Activated CD4-positive, CD25-positive, alpha-beta regulatory T cell treated with anti-CD3 and anti-CD28 coated beads, Interleukin-2, amount 50 U/mL, for 16 hours (primary cell): ENCODE data around the gene PPP1R12A.
"Not testable (repeated sequence)": the region's sequence is repeated elsewhere in the genome, so short reads cannot be mapped to it uniquely, and the experiment has no call there.

Source experiments
- DNase-seq: peaks from one replicate; pipeline ENCODE4 v3.0.0-alpha.2; 2020; ENCODE audit warnings: low read depth, low spot score

PPP1R12A gene

DNA sequence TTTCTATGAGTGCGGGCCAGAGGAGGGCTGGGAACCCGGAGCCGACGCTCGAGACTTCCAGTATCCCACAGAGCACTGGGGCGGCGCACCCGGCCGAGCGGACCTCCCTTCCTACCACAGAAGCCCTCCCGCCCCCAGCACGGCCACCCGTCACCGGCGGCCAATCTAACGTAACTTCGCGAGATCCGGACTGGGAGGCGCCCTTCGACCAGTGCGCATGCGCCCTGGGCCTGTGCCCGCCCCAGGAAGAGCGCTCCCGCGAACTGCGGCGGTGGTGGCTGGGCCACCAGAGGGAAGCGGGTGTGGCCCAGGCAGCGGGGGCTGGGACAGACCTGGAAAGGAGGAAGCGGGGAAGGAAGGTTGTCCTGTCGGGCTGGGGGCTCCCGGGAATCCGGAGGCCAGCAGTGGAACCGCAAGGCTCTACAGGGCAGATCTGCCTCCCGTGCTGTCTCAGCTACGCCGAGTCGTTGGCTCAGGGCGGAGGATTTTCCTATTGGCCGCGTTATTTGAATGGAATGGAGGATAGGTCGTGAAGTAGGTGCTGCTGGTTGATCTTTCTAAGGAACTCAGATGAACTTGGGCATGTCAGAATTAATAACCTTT, at the start of gene PPP1R12A:
Gene PPP1R12A (minus strand): TSS at position 77 of the 603 bp plus-strand sequence. CDS start 166 bp downstream, outside the sequence.
- DNase-seq: peak; percentile 89

DNA sequence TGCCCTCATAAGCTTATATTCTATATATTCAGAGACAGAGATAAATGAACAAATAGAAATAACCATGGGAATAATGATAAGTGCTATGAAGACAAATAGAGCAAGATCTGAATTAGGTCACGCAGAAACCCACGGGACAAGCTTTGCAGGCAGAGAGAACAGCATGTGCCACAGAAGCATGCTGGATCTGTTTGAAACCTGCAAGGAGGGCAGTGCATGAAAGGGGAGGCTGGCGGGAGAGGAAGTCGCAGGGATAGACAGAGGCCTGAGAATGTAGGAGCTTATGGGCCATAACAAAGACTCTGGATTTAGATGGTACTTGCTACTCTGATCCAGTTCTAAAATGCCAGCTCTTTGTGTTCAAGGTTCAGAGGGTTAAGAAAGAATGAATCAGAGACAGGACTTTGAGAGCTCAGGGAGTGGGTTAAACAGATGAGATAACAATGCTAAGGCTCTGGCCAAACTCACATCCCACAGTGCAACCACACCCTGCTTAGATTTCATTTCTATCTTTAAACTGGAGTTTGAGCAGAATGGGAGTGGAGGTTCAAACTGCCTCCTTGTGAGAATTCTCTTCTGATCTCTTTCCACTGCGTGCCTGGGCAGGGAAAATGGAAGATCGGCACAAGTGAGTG, 49.2 kb upstream of the PPP1R12A start:
- no peak for DNase-seq

DNA sequence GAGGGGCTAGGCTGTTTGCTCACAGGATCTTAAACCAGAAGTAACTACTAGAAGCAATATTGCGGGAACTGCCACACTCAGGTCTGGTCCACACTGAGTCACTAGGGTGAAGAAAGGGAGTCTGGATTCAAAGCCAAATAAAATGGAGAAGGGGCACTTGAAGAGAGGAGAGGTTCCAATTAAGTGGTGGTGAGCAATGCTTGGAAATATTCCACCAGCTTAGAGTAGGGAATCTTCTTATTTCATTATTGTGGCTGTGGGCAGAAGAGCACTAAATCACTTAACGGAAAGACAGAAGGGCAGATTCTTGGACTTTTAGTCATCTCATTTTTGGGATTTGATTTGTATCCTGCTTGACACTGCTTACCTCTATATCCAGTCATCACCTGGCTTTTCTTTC, 48.6 kb upstream of the PPP1R12A start:
- no peak for DNase-seq

DNA sequence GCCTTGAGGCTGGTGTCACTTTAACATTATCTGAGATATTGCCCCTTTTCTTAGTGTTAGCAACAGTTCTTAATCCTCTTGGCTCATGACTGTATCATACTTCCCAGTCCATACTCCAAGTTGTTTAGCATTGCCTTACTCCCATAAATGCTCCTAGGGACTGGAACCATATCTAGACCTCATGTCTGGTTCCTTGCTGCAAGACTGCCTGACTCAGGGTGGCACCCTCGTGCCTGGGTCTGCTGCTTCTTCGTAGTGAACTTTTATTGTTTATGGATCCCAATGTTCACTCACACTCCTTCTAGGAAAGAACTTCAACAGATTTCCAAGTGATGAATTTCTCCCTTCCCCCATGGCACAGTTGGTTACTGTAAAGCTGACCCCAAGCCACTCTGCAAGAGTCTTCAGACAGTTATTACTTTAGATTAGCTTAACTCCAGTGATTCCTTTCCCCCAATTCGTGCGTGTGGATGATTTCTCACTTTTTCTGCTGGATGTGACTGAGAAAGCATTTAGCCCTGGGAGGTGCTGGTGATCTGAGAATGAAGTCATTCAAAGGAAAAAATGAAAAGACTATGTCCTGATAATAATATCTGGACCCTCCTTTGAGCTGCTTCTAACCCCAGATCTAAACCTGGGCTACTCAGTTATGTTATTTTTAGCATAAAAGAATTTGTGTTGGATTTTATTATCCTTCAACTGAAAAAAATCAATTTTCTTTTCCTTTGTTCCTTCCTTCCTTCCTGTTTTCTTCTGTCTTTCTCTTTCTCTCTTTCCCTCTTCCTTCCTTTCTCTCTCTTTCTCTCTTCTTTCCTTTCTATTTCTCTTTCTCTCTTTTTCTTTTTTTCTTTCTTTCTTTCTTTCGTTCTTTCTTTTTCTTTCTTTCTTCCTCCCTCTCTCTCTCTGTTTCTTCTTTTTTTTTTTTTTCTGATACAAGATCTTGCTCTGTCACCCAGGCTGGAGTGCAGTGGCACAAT, 47.5 kb upstream of the PPP1R12A start:
- DNase-seq: no peak

DNA sequence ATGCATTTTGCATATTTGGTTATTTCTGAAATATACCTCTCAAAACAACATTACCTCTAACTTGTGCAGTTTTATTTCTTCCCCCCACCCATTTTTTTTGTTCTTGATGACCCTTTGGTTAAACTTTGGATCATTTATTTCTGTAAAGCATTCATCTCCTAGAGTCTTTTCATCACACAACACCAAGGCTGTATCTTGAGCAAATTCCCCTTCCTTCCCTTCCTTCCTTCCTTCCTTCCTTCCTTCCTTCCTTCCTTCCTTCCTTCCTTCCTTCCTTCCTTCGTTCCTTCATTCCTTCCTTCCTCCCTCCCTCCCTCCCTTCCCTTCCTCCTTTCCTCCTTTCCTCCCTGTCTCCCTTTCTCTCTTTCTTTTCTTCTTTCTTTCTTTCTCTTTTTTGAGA, 43.8 kb upstream of the PPP1R12A start:
- no peak for DNase-seq

DNA sequence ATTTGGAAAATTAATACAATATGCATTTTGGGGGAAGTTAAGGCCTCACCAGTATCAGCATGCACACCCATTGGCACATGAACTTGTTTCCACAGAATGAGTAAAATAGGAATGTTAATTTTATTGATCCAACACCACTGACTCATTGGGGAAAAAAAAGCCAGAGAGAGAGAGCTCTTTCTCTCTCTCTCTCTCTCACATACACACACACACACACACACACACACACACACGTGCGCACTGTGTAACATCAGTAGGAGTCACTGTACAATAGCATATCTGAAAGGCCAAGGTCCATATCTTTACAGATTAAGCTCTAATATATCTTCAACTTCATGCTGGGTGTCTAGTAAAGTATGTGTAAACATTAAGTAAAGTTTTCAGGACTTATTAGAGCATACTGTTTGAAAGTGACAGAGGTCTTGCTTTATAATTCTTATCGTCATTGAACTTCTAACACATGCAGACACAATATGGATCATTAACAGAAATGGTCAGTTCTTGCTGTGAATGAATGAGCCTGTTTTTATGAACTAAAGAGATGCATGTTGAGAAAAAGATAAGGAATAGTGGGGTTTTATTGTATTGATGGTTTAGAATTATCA, 43.1 kb upstream of the PPP1R12A start:
- DNase-seq: not testable (repeated sequence)

DNA sequence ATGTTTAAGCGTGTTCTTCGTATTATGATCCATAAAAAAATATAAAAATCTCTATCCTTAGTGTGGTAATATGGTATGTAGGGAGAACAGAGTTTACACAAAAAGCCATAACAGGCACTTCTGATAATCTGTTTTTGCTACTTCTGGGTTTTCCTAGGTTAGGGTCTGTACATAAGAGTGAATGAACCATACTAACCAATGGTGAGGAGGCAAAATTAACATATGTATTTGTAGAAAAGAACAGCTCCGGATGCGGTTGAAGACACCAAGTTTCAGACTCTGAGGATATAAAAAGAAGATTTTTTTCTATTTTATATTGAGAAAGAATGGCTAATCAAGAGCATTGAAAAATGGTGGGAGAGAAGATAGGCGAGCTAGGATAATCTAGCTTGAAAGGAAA, 40.2 kb upstream of the PPP1R12A start:
- DNase-seq: no peak

DNA sequence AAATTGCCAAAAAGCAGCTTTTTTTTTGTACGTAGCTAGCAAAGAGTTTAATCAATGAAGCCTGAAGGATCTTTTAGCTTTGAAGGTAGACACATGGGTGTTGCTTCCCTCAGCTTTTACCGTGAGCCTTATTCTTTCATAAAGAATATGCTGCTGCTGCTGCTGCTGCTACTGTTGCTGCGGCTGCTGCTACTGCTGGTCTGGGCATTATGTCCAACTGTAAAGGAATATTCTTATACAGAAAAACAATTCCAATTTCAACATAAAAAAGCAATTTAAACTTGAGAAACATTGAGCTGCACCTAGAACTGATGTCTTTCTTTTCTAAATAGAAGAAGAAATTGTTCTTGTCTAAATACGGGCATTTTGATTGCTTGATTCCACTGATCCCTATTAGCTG, 38.9 kb upstream of the PPP1R12A start:
- no peak for DNase-seq

DNA sequence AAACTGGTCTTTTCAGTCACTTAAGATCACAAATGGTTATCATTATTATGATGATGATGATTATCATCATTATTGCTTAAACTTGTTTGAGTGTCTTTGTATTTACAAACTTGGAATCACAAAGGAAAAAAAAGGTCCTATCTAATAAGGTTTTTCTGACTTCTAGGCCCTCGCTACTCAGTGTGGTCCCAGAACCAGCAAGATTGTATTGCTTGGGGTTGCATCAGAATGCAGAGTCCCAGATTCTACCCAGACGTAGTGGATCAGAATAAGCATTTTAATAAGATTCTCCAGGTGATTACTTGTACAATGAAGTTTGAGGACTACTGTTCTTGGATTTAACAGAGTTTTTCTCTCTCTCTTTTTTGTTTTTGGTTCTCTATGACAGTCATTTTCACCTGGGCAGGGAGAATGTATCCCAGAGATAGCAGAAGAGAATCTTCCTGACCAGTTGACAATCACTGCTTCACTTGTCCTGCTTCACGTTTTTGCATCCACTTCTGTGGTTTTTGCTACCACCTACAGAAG, 29.3 kb upstream of the PPP1R12A start:
- no peak for DNase-seq

DNA sequence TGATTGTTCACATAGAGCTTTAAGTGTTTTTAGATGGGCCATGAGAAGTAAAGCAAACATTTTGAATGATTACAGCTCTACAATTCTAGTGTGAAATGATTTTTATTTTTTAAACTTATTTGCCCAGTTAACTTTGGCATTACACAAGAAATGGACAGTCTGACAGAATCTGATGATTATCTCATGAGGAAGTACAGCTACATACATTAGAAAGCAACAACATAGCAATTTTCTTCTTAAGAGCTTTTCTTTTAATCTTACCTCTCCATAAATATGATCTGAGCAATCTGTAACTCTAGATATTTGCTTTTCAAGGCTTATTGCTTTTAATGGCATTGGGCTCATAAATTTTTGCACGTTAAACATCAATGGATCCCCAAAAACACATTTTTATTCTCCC, 26.5 kb upstream of the PPP1R12A start:
- no peak for DNase-seq

DNA sequence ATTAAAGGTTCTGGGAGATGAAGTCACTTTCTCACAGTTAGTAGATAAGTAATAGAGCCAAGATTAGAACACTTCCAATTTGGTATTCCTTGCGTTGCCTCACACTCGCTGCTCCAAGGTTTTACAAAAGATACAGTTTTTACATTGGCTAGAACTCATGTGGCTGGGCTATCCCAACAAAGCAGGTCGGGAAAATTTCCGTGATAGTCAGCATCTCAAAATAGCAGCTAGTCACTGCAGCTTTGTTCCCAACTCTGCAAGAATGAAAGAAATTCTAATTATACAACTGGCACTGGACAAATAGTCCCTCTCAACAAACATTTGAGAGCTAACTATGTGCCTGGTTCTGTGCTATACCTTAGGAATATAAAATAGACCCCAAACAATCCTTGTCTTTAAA, 24.6 kb upstream of the PPP1R12A start:
- DNase-seq: no peak

DNA sequence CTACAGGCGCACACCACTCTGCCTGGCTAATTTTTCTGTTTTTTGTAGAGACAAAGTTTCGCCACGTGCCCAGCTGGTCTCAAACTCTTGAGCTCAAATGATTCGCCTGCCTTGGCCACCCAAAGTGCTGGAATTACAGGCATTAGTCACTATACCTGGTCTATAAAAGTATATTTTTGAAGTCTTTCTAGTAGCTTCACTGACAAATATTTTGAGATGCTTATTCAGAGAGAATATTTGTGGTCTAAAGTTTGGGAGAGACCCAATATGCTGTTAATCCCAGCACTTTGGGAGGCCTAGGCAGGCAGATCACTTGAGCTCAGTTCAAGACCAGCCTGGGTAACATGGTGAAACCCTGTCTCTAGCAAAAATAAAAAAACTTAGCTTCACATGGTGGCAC, 22.0 kb upstream of the PPP1R12A start:
- DNase-seq: no peak

DNA sequence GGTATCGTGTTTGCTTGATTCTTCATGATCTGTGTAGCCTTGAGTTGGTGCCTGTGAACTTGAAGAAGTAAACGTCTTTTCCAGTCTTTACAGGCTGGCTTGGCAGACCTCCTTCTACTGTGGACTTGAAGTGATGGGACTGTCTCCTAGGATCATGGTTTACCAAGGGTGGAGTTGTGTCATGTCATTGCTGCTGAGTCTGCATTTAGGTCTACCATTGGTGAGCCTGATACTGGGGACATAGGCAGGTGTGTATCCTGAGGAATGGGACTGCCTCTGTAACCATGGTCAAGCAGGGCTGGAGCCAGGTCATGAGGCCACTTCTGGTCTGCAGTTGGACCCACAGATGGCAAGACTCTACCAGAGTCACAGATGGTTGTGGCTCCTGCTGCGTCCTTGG, 20.7 kb upstream of the PPP1R12A start:
- DNase-seq: no peak

DNA sequence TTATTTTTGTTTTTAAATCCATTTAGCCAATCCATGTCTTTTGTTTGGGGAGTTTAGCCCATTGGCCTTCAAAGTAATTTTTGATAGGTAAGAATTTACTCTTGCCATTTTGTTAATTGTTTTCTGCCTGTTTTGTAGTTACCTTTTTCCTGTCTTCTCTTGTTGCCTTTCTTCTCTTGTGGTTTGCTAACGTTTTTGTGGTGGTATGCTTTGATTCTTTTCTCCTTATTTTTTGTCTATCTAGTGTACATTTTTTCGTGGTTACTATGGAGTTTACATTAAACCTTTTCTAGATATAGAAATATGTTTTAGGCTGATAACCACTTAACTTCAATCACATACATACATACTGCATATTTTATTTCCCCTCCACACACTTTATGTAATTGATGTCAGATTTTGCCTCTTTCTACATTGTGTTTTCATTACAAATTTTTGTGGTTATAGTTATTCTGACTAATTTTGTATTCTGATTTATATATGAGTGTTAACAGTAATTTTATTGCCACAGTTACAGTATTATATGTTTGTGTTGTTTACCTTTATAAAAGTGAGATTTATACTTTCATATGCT, 19.2 kb upstream of the PPP1R12A start:
- no peak for DNase-seq

DNA sequence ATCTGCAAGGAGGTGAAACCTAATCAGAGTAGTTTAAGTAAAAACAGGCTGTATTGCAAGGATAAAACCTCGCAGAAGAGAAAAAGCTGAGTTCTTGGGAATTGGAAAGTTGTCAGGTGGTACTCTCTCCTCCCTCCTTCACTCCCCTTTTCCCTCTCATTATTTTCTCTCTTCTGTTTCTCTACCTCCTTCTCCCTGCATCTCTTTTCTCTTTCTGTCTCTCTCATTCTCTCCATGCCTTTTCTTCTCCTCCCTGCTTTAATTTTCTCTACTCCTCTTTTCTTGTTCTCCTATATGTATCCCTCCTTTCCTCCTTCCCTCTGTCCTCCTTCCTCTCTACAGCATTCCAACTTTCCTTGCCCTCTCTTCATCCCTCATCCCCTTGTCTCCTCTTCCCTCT, 14.2 kb upstream of the PPP1R12A start:
- no peak for DNase-seq

DNA sequence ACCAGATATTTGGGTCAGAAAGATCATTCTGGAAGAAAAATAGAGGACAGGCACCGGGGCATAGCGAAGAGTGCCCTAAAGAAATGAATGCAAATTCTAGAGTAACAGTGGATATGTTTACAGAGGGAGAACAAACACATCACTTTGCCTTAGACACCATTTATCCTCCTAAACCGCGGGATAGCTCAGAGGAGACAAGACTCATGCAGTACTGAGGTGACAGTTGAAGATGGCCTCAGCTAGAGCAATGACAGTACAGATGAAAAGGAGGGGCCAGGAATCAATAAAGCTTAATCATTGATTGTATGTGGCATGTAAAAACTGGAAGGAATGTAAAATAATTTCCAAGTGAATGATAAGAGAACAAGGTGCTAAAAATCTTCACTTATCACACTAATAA, 10.5 kb upstream of the PPP1R12A start:
- no peak for DNase-seq

DNA sequence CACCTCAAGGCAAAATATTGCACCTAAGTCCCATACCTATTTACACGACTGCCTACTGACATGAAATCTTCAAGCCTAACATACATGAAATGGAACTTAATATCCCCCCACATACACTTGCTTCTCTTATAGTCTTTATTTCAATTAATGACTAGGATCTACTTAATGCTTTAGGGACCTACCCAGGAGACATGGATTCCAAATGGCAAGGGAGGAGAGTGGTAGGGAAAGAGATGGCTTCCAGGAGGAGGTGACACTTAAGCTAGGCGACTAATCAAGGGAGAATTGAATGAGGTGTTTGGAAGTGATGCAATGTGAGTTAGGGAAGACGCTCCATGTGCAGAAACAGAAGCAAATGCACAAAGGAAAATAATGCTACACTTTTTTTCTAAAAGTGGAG, 9.7 kb upstream of the PPP1R12A start:
- DNase-seq: no peak

DNA sequence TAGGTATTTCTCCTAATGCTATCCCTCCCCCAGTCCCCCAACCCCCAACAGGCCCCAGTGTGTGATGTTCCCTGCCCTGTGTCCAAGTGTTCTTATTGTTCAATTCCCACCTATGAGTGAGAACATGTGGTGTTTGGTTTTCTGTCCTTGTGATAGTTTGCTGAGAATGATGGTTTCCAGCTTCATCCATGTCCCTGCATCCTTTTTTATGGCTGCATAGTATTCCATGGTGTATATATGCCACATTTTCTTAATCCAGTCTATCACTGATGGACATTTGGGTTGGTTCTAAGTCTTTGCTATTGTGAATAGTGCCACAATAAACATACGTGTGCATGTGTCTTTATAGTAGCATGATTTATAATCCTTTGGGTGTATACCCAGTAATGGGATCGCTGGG, 7.9 kb upstream of the PPP1R12A start:
- DNase-seq: not testable (repeated sequence)

DNA sequence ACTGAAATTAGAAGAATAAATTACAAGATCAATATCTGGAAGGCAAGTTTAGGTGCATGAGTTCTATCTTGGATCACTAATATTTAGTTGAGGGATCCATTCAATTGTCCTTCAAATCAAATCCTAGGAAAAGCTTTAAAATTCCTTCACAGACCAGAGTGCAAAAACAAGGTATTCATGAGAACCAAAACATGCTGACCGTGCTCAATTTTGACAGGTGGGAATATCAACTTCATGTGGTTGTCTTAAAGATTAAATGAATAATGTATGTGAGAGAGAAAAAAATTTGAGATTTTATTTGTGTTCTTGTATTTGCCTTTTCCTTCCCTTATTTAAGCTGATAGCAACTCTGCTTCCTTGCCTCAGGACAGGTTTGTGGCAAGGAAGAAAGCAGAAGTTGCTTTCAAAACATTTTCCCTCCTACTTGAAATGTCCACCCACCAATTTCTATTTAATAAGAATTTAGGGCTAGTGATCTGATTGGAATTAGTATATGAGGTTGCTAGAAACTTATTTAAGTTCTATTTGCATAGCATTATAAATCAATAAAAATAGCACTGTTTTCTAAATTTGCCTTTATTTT, 4.9 kb upstream of the PPP1R12A start:
- no peak for DNase-seq

DNA sequence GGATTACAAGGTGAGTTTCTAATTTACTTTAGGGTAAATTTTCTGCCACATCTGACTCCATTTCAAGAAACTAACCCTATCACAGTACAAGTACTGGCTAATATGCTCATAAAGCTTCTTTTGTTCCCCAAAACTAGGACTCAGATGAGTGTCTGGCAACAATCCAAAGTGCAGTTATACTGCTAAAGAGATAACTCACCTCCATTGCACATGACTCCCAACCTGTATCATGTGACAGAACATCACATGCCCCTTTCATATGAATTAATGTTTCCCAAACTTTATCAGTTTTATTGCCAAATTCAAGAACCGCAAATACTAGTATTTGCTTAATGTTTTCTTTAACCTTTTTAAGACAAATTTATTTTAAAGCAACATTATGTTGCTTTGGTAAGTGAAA, 3.9 kb upstream of the PPP1R12A start:
- DNase-seq: no peak

DNA sequence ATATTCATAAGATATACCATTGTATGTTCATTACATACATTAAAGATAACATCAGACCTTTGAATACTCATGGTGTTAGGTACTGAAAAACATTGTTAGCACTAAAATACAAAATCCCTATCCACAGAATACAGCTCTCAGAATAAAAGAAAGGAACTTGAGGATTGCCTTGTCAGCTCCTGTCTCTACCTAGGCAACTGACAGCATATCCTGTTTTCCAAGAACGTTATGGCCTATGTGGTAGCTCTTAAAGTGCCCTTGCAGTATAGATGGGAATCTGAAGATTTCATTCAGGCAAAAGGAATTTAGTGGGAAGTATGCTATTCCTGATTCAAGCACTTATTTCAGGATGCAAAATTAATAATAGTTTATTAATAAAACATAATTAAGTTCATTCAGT, 1.8 kb upstream of the PPP1R12A start:
- DNase-seq: no peak
